Endothelial cell of umbilical vein (primary cell): Measurements from ENCODE around the gene ACAP1.

Experiments
- CTCF ChIP-seq, 2 donors: IDR thresholded peaks; 1 replicate in 1 of 2; 2 replicates in 1 of 2; pipeline ENCODE4 v1.5.1; 2011; ENCODE audit warnings: low read length in 2 of 2, mild to moderate bottlenecking in 2 of 2, moderate library complexity in 2 of 2, control low read depth in 1 of 2, inconsistent platforms in 1 of 2, low read depth in 1 of 2; ENCODE audit not compliant: insufficient read depth in 1 of 2; ENCODE audit errors: extremely low read depth in 1 of 2
- GATA2 ChIP-seq: IDR thresholded peaks from 2 replicates; pipeline ENCODE4 v1.7.0; 2011; ENCODE audit warnings: low read depth, mild to moderate bottlenecking, moderate library complexity, mixed read lengths, low read length; ENCODE audit not compliant: insufficient read length, insufficient read depth
- POLR2A ChIP-seq: IDR thresholded peaks from 2 replicates; pipeline ENCODE4 v1.6.1; 2012; ENCODE audit warnings: low read depth, mild to moderate bottlenecking, control low read depth, low read length
- POLR2AphosphoS5 ChIP-seq: IDR thresholded peaks from 2 replicates; pipeline ENCODE4 v1.6.1; 2012; ENCODE audit warnings: low read depth, mild to moderate bottlenecking, control low read depth, low read length, moderate library complexity; ENCODE audit not compliant: insufficient read depth
- TF ChIP-seq, protein P1 (sequence below): IDR thresholded peaks from 2 replicates; pipeline ENCODE4 v1.6.1; 2011; ENCODE audit not compliant: insufficient read depth, insufficient read length

- TF ChIP-seq POLR2A (no peak), CTCF (IDR thresholded peaks at IDR 0.05; ENCODE audit: extremely low read depth in 1 of 2, insufficient read depth in 1 of 2, low read depth in 1 of 2, low read length in 2 of 2) (no peak), POLR2AphosphoS5 (no peak), GATA2 (no peak)
- TF ChIP-seq, protein P1, sequence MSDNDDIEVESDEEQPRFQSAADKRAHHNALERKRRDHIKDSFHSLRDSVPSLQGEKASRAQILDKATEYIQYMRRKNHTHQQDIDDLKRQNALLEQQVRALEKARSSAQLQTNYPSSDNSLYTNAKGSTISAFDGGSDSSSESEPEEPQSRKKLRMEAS = no peak
These were observed 5.7 kb upstream of the ACAP1 start for GRCh38 chr17:7330638-7331015.
